ENCODE data around the gene CSF3. TPM values are rescaled to one million over a fixed set of nuclear protein-coding genes. Genes with fewer than 3 reads are reported as not detected.

CSF3 gene
- total and polyA plus RNA-seq, 2 of the 4 experiments (the other 2 are of a cell fraction) = not detected

DNA sequence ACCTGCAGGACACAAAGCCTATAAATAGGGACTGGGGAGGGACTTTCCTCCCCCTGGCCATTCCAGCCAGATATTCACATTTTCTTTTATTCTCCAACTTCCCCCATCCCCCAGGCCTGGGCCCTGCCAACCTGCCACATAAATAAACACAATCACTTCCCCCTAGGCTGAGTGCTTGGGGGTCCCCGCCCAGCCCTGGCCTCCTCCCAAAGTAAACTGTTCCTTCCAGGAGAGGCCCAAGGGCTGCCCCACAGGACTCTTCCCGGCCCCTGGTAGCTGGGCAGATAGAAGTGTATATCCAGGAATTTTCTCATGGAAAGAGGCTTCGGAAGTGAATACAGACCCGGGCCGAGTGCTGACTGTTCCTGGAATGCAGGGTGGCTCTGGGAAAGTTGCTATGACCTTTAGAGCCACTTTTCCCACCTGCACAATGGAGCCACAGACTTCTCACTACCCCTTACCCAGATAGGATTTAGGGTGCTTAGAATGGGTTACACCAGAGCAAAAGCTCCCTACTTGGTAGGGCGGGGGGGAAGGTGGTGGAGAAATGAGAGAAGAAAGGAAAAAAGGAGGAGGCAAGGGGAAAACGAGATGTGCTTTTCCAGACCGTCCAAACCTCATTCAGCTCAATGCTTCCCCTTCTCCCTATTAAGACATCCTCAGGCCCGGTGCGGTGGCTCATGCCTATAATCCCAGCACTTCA, 8.5 kb downstream of the CSF3 start:
- H2AK9ac ChIP-seq (replicated peaks; ENCODE audit: low read depth, low read length, poor library complexity) = peak overlapping the region; percentile 23
- DNase-seq = no peak
- no peak overlapping the region for H3K18ac ChIP-seq (ENCODE audit: low read depth, low read length)
- H4K91ac ChIP-seq (ENCODE audit: insufficient read depth, low read depth, low read length) = no peak overlapping the region
- H3K4me2 ChIP-seq (ENCODE audit: low read depth, low read length) = no peak overlapping the region
- dilution Hi-C loops (cut with HindIII; ENCODE audit: low sequenced_read_pairs, unreplicated experiment) = no loop called here
- 0 out of 4 replicates have a peak, but pooled peaks cover 0 to under 1% of the 10 kb centered on the region in 2 experiments for H3K79me1 ChIP-seq (ENCODE audit: low read depth in 1 of 2, low read length in 2 of 2)
- H3K56ac ChIP-seq (ENCODE audit: extremely low read depth, insufficient read depth, low read length) = no peak overlapping the region
- ChIA-PET POLR2A (ENCODE audit: unreplicated experiment) (no interaction called here), CTCF (no interaction called here)
- H2AFZ ChIP-seq (replicated peaks; ENCODE audit: low read length, poor library complexity) = no peak overlapping the region
- no peak overlapping the region for H3K23ac ChIP-seq (ENCODE audit: low read depth, low read length)
- ATAC-seq (ENCODE audit: low read depth) = no peak; the same call in 1 of the 2 replicates
- H4K5ac ChIP-seq (ENCODE audit: low read depth, low read length) = no peak overlapping the region
- 67% methylated on average over 3 of the region's 10 CpGs; no CpG with 5 or more reads in 1 of the 2 experiments for WGBS, 2 experiments (ENCODE audit: extremely low coverage in 2 of 2, insufficient read length in 1 of 2)
- H3K36me3 ChIP-seq (ENCODE audit: control insufficient read depth, insufficient read depth, low read length) = peaks cover 41% of the 10 kb centered on the region
- H2BK5ac ChIP-seq (ENCODE audit: low read depth, low read length, poor library complexity, severe bottlenecking) = no peak overlapping the region
- in situ Hi-C loops (cut with MboI; ENCODE audit: low sequenced_read_pairs) = loop anchor here (10.0 kb wide), 1 partner anchor 261 kb away; the partner anchor contains the start of gene CDC6
- no peak overlapping the region for H3K27ac ChIP-seq (ENCODE audit: insufficient read depth, low read length)
- no peak overlapping the region for H3K4me3 ChIP-seq (ENCODE audit: insufficient read depth, low read depth, low read length)
- no peak overlapping the region for H2BK15ac ChIP-seq (ENCODE audit: low read depth, low read length)
- H3K4me1 ChIP-seq (ENCODE audit: control insufficient read depth, insufficient read depth, low read length) = peaks cover 29% of the 10 kb centered on the region
- intact Hi-C loops (cut with micrococcal nuclease) = no loop called here
- H2BK20ac ChIP-seq (ENCODE audit: low read depth, low read length) = peak overlapping the region; percentile 26; the same call in 1 of the 2 replicates
- H2BK120ac ChIP-seq (ENCODE audit: low read depth, low read length) = no peak overlapping the region
- H2AK5ac ChIP-seq (ENCODE audit: low read depth, low read length) = peak overlapping the region; percentile 2; the same call in 1 of the 2 replicates
- H3K4ac ChIP-seq (ENCODE audit: low read depth, low read length) = peak overlapping the region; percentile 36
- no peaks in the 10 kb centered on the region for H4K20me1 ChIP-seq (ENCODE audit: insufficient read depth, low read length)
- peaks cover 2% of the 10 kb centered on the region; the same call in 1 of the 2 replicates for H3K9me1 ChIP-seq (ENCODE audit: insufficient read depth, low read length)
- H4K8ac ChIP-seq (ENCODE audit: low read depth in 2 of 2, low read length in 2 of 2) = no peak overlapping the region
- H3K27me3 ChIP-seq (ENCODE audit: control insufficient read depth, insufficient read depth, low read length) = no peaks in the 10 kb centered on the region
- BruUV-seq (replicated peaks) = no TSS peak
- no peak overlapping the region for H3K9ac ChIP-seq (ENCODE audit: low read depth, low read length)
- H3K9me3 ChIP-seq (ENCODE audit: control insufficient read depth, insufficient read depth, low read length) = no peaks in the 10 kb centered on the region
- no peak for TF ChIP-seq CEBPB (IDR thresholded peaks at IDR 0.05; ENCODE audit: low read depth, low read length)
- no peak for TF ChIP-seq RCOR1 (IDR thresholded peaks at IDR 0.05; ENCODE audit: insufficient replicate concordance, low read length)
- no peak for TF ChIP-seq MXI1 (IDR thresholded peaks at IDR 0.05; ENCODE audit: borderline replicate concordance, low read depth, low read length)
- TF ChIP-seq MAFK (IDR thresholded peaks at IDR 0.05; ENCODE audit: low read depth, low read length) = no peak
- 0 out of 2 replicates have a peak overlapping the region, but pooled peaks have one; percentile 7 for H3K14ac ChIP-seq (replicated peaks; ENCODE audit: low read depth, low read length)
